ENCODE results near the gene FGFR2. TPM values are rescaled to one million over a fixed set of nuclear protein-coding genes. Genes with fewer than 3 reads are reported as not detected.

The FGFR2 gene
- total RNA-seq, 1 donor from 2014 or later, result 2.9 TPM

DNA sequence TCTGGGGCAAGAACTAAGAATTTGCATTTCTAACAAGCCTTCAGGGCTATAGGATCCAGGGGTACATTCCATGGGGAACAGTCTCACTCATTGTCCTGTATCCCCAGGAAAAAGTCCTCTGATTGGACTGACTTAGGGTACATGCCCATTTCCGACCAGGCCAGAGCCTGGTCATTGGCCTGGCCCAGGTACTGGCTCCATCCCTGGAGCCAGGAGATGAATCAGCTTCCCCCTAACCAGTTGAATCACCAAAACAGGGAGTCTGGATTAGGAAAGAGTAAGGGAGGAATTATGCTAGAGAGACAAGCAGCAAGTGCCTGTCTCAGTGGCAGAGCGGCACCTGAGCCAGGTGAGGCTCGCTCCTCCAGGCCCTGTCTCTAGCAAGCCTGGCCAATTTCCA lies 137.5 kb downstream of the FGFR2 start:
- H3K36me3 Mint-ChIP-seq (ENCODE audit: low read depth), result no peaks in the 10 kb centered on the region
- no peaks in the 10 kb centered on the region for H3K27me3 Mint-ChIP-seq (ENCODE audit: low read depth)
- no peak overlapping the region for H3K27ac Mint-ChIP-seq (ENCODE audit: unreplicated experiment)
- H3K4me1 Mint-ChIP-seq (ENCODE audit: low read depth), result peaks cover 23% of the 10 kb centered on the region
- no peaks in the 10 kb centered on the region for H3K9me3 Mint-ChIP-seq (ENCODE audit: low read depth)
- TF ChIP-seq, protein P1, sequence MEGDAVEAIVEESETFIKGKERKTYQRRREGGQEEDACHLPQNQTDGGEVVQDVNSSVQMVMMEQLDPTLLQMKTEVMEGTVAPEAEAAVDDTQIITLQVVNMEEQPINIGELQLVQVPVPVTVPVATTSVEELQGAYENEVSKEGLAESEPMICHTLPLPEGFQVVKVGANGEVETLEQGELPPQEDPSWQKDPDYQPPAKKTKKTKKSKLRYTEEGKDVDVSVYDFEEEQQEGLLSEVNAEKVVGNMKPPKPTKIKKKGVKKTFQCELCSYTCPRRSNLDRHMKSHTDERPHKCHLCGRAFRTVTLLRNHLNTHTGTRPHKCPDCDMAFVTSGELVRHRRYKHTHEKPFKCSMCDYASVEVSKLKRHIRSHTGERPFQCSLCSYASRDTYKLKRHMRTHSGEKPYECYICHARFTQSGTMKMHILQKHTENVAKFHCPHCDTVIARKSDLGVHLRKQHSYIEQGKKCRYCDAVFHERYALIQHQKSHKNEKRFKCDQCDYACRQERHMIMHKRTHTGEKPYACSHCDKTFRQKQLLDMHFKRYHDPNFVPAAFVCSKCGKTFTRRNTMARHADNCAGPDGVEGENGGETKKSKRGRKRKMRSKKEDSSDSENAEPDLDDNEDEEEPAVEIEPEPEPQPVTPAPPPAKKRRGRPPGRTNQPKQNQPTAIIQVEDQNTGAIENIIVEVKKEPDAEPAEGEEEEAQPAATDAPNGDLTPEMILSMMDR (IDR thresholded peaks at IDR 0.05), result no peak
- DNase-seq (ENCODE audit: low spot score), result no peak
- no peak overlapping the region for H3K4me3 Mint-ChIP-seq (ENCODE audit: unreplicated experiment)

DNA sequence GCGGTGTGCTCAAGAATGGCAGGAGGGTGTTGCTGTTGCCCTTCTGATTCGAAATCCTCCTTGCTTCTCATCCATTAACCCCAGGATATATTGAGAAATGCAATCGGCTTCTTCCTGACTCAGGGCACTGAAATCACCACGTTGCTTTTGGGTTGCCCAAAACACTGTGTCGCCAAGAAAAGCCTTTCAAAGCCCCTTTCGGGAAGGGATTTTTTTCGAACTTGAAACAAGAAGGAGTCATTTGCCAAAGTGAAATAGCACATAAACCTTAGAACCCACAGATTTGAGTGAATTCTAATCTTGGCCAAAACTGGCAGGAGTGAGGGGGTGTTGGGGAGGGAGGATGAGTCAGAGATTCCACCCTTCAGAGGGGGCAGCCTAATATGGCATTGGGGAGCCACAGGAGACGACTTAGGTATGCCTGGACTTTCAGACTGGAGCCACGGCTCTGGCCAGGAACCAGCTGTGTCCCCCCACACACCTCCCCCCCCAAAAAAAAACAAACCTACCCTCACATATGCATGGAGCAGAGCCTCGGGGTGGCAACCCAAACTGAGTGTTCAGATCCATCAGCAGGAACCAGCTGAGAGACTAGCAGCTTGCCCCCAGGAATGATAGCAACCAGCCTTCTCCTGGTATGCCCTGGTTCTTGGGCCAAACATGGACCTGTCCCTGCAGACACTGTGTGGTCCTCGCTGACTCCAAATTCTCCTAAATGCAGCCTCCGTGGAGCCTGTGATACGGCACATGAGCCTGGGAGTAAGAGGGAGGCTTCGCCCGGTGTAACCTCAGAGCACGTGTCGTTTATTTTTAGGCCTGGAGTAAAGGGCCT lies 138.4 kb downstream of the FGFR2 start:
- H3K4me1 Mint-ChIP-seq (ENCODE audit: low read depth), result peaks cover 29% of the 10 kb centered on the region
- TF ChIP-seq, protein P1 (IDR thresholded peaks at IDR 0.05), result peak; percentile 42
- no peaks in the 10 kb centered on the region for H3K36me3 Mint-ChIP-seq (ENCODE audit: low read depth)
- no peak for DNase-seq (ENCODE audit: low spot score)
- H3K27ac Mint-ChIP-seq (ENCODE audit: unreplicated experiment), result peak overlapping the region; percentile 76
- H3K4me3 Mint-ChIP-seq (ENCODE audit: unreplicated experiment), result no peak overlapping the region
- no peaks in the 10 kb centered on the region for H3K27me3 Mint-ChIP-seq (ENCODE audit: low read depth)
- no peaks in the 10 kb centered on the region for H3K9me3 Mint-ChIP-seq (ENCODE audit: low read depth)

DNA sequence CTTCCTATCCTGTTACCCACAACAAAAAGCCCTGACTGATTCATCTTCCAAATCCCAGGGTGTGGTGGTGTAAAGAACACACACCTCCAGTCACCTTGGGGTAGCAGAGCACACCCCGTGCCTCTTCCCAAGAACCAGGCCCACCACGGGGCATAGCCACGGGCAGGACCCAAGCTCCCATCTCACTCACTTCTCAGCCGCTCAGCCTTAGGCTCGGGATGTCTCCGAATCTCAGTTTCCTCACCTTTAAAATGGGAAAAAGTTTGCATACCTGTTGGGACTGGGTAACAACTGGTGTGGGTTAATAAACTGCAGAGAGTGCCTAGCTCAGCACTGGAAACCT lies 139.0 kb downstream of the FGFR2 start:
- H3K4me3 Mint-ChIP-seq (ENCODE audit: unreplicated experiment), result no peak overlapping the region
- no peaks in the 10 kb centered on the region for H3K27me3 Mint-ChIP-seq (ENCODE audit: low read depth)
- peak overlapping the region; percentile 76 for H3K27ac Mint-ChIP-seq (ENCODE audit: unreplicated experiment)
- H3K36me3 Mint-ChIP-seq (ENCODE audit: low read depth), result no peaks in the 10 kb centered on the region
- no peak for DNase-seq (ENCODE audit: low spot score)
- TF ChIP-seq, protein P1 (IDR thresholded peaks at IDR 0.05), result no peak
- no peaks in the 10 kb centered on the region for H3K9me3 Mint-ChIP-seq (ENCODE audit: low read depth)
- H3K4me1 Mint-ChIP-seq (ENCODE audit: low read depth), result peaks cover 29% of the 10 kb centered on the region

DNA sequence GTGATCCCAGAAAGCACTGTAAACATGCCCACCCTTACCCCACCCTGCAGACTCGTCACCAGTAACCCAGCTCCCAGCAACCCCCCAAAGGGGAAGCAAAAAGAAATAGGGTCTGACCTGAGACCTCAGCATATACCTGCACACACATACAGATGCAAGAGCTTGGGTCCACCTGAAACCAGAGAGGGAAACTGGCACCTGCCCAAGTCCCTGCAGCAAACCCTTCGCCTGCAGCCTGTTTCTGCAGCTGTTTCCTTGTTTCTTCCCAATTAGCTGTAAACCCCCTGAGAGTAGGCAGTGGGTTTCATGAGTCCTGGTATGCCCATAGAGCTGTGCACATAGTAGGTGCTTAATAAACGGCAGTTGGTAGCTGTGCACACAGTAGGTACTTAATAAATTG lies 140.5 kb downstream of the FGFR2 start:
- Mint-ChIP-seq H3K4me3 (ENCODE audit: unreplicated experiment) (no peak overlapping the region), H3K36me3 (ENCODE audit: low read depth) (no peaks in the 10 kb centered on the region), H3K9me3 (ENCODE audit: low read depth) (no peaks in the 10 kb centered on the region), H3K27ac (ENCODE audit: unreplicated experiment) (no peak overlapping the region), H3K27me3 (ENCODE audit: low read depth) (no peaks in the 10 kb centered on the region), H3K4me1 (ENCODE audit: low read depth) (peaks cover 26% of the 10 kb centered on the region)
- TF ChIP-seq, protein P1 (IDR thresholded peaks at IDR 0.05), result no peak
- no peak for DNase-seq (ENCODE audit: low spot score)

DNA sequence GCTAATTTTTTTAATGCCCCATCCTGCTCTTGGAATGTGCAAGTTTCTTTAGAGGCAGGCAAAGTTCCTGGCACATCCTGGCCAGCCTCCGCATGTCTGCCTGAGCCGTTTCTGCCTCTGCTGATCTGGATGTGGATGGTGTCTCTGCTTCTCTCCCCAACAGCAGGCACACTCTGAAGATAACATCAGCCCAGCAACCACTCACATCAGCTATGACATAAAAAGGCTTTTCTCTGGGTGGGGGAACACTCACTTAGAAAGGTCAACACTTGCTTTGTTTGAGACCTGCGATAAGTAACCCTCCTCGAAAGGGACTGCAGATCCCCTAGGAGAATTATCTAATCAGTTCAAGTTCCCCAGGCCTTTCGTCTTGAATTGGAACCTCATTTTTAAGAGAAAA lies 142.9 kb downstream of the FGFR2 start:
- TF ChIP-seq, protein P1 (IDR thresholded peaks at IDR 0.05), result no peak
- Mint-ChIP-seq H3K4me1 (ENCODE audit: low read depth) (peaks cover 24% of the 10 kb centered on the region), H3K27ac (ENCODE audit: unreplicated experiment) (no peak overlapping the region), H3K4me3 (ENCODE audit: unreplicated experiment) (no peak overlapping the region), H3K36me3 (ENCODE audit: low read depth) (no peaks in the 10 kb centered on the region), H3K27me3 (ENCODE audit: low read depth) (no peaks in the 10 kb centered on the region), H3K9me3 (ENCODE audit: low read depth) (no peaks in the 10 kb centered on the region)
- DNase-seq (ENCODE audit: low spot score), result no peak
